Transverse colon (tissue), 4 donors: ENCODE results near the gene TP73. TPM values are rescaled to one million over a fixed set of nuclear protein-coding genes. Genes with fewer than 3 reads are reported as not detected.
A peak's percentile ranks its signal among the peaks of the same experiment; 100 is the strongest.

Experiments
- DNase-seq: peaks from one replicate; pipeline ENCODE4 v3.0.0-alpha.2; 2019
- H3K27ac ChIP-seq, 4 donors: fragments of 200-600 bp; sonication (generic); 2 replicates each; pipeline ENCODE4 v1.5.1; 2016 to 2018; ENCODE audit warnings: inconsistent platforms in 4 of 4
- H3K27me3 ChIP-seq: fragments of 200-600 bp; sonication (generic); 2 replicates; pipeline ENCODE4 v1.5.1; 2017; ENCODE audit warnings: inconsistent platforms
- H3K36me3 ChIP-seq, 4 donors: fragments of 200-600 bp; sonication (generic); 2 replicates each; pipeline ENCODE4 v1.5.1; 2017 to 2019; ENCODE audit warnings: inconsistent platforms in 4 of 4
- H3K4me1 ChIP-seq, 4 donors: fragments of 200-600 bp; sonication (generic); 2 replicates each; pipeline ENCODE4 v1.5.1; 2017 to 2020; ENCODE audit warnings: inconsistent platforms in 4 of 4
- H3K4me3 ChIP-seq, 4 donors: fragments of 200-600 bp; sonication (generic); 1 replicate in 1 of 4; 2 replicates in 3 of 4; pipeline versions ENCODE4 v1.5.1 to v1.6.1; 2017 to 2019; ENCODE audit warnings: inconsistent platforms in 4 of 4
- H3K9me3 ChIP-seq, 2 donors: fragments of 200-600 bp; sonication (generic); 2 replicates each; pipeline ENCODE4 v1.5.1; 2017 to 2019; ENCODE audit warnings: inconsistent platforms in 2 of 2
- CTCF ChIP-seq, 5 experiments: fragments of 200-600 bp in 3 of 5; fragments of 450-650 bp in 2 of 5; sonication (generic) in 3 of 5; IDR thresholded peaks; 1 replicate in 2 of 5; 2 replicates in 3 of 5; pipeline ENCODE4 v1.5.1; 2016 to 2017; ENCODE audit warnings: antibody characterized with exemption in 5 of 5, inconsistent platforms in 3 of 5, mild to moderate bottlenecking in 2 of 5, moderate library complexity in 1 of 5
- EP300 ChIP-seq: sonication (generic); formaldehyde crosslinking; IDR thresholded peaks from one replicate; pipeline ENCODE4 v1.6.1; 2017; ENCODE audit warnings: antibody characterized with exemption, low read depth
- POLR2A ChIP-seq: fragments of 450-650 bp; IDR thresholded peaks from one replicate; pipeline ENCODE4 v1.6.1; 2016; ENCODE audit warnings: antibody characterized with exemption, mild to moderate bottlenecking, moderate library complexity
- POLR2AphosphoS5 ChIP-seq, 3 donors: sonication (generic); formaldehyde crosslinking; IDR thresholded peaks; one replicate each; pipeline ENCODE4 v1.6.1; 2016; ENCODE audit warnings: antibody characterized with exemption in 3 of 3
- WGBS, 2 donors: methylation state at CpG; one replicate each; pipeline ENCODE4 v1.1.5; 2018; ENCODE audit warnings: low coverage in 1 of 2; 5-methylcytosine and 5-hydroxymethylcytosine counted together
- in situ Hi-C, 4 donors: fragments of 200-750 bp; cut with MboI; loops; one replicate each; pipeline versions ENCODE4 v1.15.0 to v1.15.1; 2017; ENCODE audit warnings: low sequenced_read_pairs in 3 of 4, low pct_ligation_motif_present in 1 of 4, low pct_unique_long_range_greater_than_20kb in 1 of 4
- intact Hi-C: fragments of 100-400 bp; cut with DNase I; formaldehyde crosslinking; loops from one replicate; pipeline ENCODE4 v1.15.1; 2023; ENCODE audit warnings: low total_unique reads
- total RNA-seq, 4 donors: library from RNA; depleted of rRNA; stranded (reverse); fragments of >200 nt; gene quantifications; one replicate each; pipeline ENCODE4 v1.1.0, GENCODE V29; 2016

The TP73 gene
- total RNA-seq, 4 donors from 2014 or later: 0.20 to 0.32 TPM; not detected in 2

GRCh38 chr1:3696689-3697088 lies 44.4 kb downstream of the TP73 start:
- in situ Hi-C loops: no loop called here
- WGBS, 2 donors: 87% methylated on average over 8 of the region's 9 CpGs; no CpG with 5 or more reads in 1 of the 2 donors

GRCh38 chr1:3697104-3697503 lies 44.8 kb downstream of the TP73 start:
- WGBS, 2 donors: 93% methylated on average over 3 to 19 of the region's 22 CpGs
- Histone ChIP-seq H3K4me1 (peaks cover 0 to 6% (median 6%) of the 10 kb centered on the region in 4 donors), H3K27me3 (peaks cover 34% of the 10 kb centered on the region), H3K9me3 (no peaks in the 10 kb centered on the region), H3K4me3 (no peak overlapping the region), H3K27ac (no peak overlapping the region), H3K36me3 (no peaks in the 10 kb centered on the region)
- no peak for DNase-seq
- intact Hi-C loops: no loop called here
- in situ Hi-C loops: no loop called here
- TF ChIP-seq POLR2AphosphoS5 (IDR thresholded peaks at IDR 0.05): no peak
- TF ChIP-seq EP300: no peak
- no peak for TF ChIP-seq POLR2A

More at GRCh38 chr1:3696689-3697088, 44.4 kb downstream of the TP73 start:
- intact Hi-C loops: no loop called here
- peaks cover 34% of the 10 kb centered on the region for H3K27me3 ChIP-seq
- H3K4me3 ChIP-seq: no peak overlapping the region
- H3K9me3 ChIP-seq: no peaks in the 10 kb centered on the region
- TF ChIP-seq POLR2AphosphoS5 (IDR thresholded peaks at IDR 0.05) (no peak), EP300 (no peak), CTCF (IDR thresholded peaks at IDR 0.05) (no peak), POLR2A (no peak)
- peaks cover 0 to 6% (median 6%) of the 10 kb centered on the region in 4 donors for H3K4me1 ChIP-seq
- no peak for DNase-seq
- H3K36me3 ChIP-seq: no peaks in the 10 kb centered on the region
- no peak overlapping the region for H3K27ac ChIP-seq

- peaks cover 34% of the 10 kb centered on the region for H3K27me3 ChIP-seq
- WGBS, 2 donors: 62% methylated on average over 12 of the region's 12 CpGs; no CpG with 5 or more reads in 1 of the 2 donors
Measured at GRCh38 chr1:3697810-3698209, 45.5 kb downstream of the TP73 start.

GRCh38 chr1:3698660-3699408 lies 46.5 kb downstream of the TP73 start:
- no peak overlapping the region for H3K4me3 ChIP-seq
- peaks cover 38% of the 10 kb centered on the region for H3K27me3 ChIP-seq
- intact Hi-C loops (no loop called here), in situ Hi-C loops (no loop called here)
- peaks cover 0 to 6% (median 6%) of the 10 kb centered on the region in 4 donors for H3K4me1 ChIP-seq
- no peaks in the 10 kb centered on the region for H3K36me3 ChIP-seq
- no peak overlapping the region for H3K27ac ChIP-seq
- no peak for TF ChIP-seq POLR2A
- TF ChIP-seq EP300: no peak
- no peak for TF ChIP-seq CTCF (IDR thresholded peaks at IDR 0.05)
- no peak for TF ChIP-seq POLR2AphosphoS5 (IDR thresholded peaks at IDR 0.05)
- no peaks in the 10 kb centered on the region for H3K9me3 ChIP-seq
- no peak for DNase-seq
- WGBS, 2 donors: 84 to 100% methylated on average over 3 to 29 of the region's 29 CpGs

More at GRCh38 chr1:3697810-3698209, 45.5 kb downstream of the TP73 start:
- H3K27ac ChIP-seq: no peak overlapping the region
- no peaks in the 10 kb centered on the region for H3K36me3 ChIP-seq
- peak; percentile 25 for DNase-seq
- TF ChIP-seq POLR2AphosphoS5 (IDR thresholded peaks at IDR 0.05): peak; percentile 62 to 86 (median 69)
- no peak for TF ChIP-seq EP300
- no peak overlapping the region for H3K4me3 ChIP-seq
- peaks cover 0 to 6% (median 6%) of the 10 kb centered on the region in 4 donors for H3K4me1 ChIP-seq
- H3K9me3 ChIP-seq: no peaks in the 10 kb centered on the region
- in situ Hi-C loops: no loop called here
- intact Hi-C loops: no loop called here

GRCh38 chr1:3699596-3699995 lies 47.3 kb downstream of the TP73 start:
- Histone ChIP-seq H3K27ac (no peak overlapping the region), H3K4me3 (no peak overlapping the region), H3K4me1 (peaks cover 0 to 6% (median 6%) of the 10 kb centered on the region in 4 donors), H3K9me3 (no peaks in the 10 kb centered on the region), H3K36me3 (no peaks in the 10 kb centered on the region), H3K27me3 (peaks cover 44% of the 10 kb centered on the region)
- 33 to 55% methylated on average over 11 to 18 of the region's 18 CpGs for WGBS, 2 donors
- in situ Hi-C loops (no loop called here), intact Hi-C loops (no loop called here)
- TF ChIP-seq POLR2A (no peak), EP300 (no peak), CTCF (IDR thresholded peaks at IDR 0.05) (no peak), POLR2AphosphoS5 (IDR thresholded peaks at IDR 0.05) (no peak)
- no peak for DNase-seq
